Lower lobe of right lung (tissue), 2 donors: Measurements from ENCODE around the gene ZC3H10. TPM values are rescaled to one million over a fixed set of nuclear protein-coding genes. Genes with fewer than 3 reads are reported as not detected.
A peak's percentile ranks its signal among the peaks of the same experiment; 100 is the strongest.

Experiments used
- ATAC-seq, 2 donors: fragments of 200-7000 bp; cut with Tn5 transposase; one replicate each; pipeline ENCODE4 v1.9.1; 2020 to 2022; ENCODE audit warnings: mild to moderate bottlenecking in 2 of 2, moderate library complexity in 2 of 2
- DNase-seq: peaks from one replicate; pipeline ENCODE4 v3.0.0-alpha.2; 2020
- H3K27ac ChIP-seq: fragments of 200-600 bp; one replicate; pipeline ENCODE4 v1.8.0; 2022
- H3K27me3 ChIP-seq: fragments of 200-600 bp; one replicate; pipeline ENCODE4 v1.8.0; 2022; ENCODE audit warnings: low read depth
- H3K36me3 ChIP-seq: fragments of 200-600 bp; one replicate; pipeline ENCODE4 v1.8.0; 2022; ENCODE audit warnings: mild to moderate bottlenecking
- H3K4me1 ChIP-seq: fragments of 200-600 bp; one replicate; pipeline ENCODE4 v1.8.0; 2022
- H3K4me3 ChIP-seq: fragments of 200-600 bp; one replicate; pipeline ENCODE4 v1.8.0; 2022; ENCODE audit warnings: mild to moderate bottlenecking
- H3K9me3 ChIP-seq: fragments of 200-600 bp; one replicate; pipeline ENCODE4 v1.8.0; 2022
- intact Hi-C: fragments of 100-400 bp; cut with DNase I; formaldehyde crosslinking; loops from one replicate; pipeline ENCODE4 v1.11.0; 2022
- total RNA-seq: library from RNA; stranded (reverse); fragmentation: NEBNext Ultra II Directional; extraction: Animal tissue kit (Norgen Biotek cat#: 25700); gene quantifications from one replicate; pipeline ENCODE4 v1.2.1, GENCODE V29; 2021
- TF ChIP-seq, protein P1 (sequence below): fragments of 200-600 bp; IDR thresholded peaks from one replicate; pipeline ENCODE4 v1.8.0; 2022; ENCODE audit warnings: antibody characterized with exemption, mild to moderate bottlenecking
- donor health status: DM: no; HTN: yes; CAD: no; lungs with severe emphysema.

ZC3H10 gene
- total RNA-seq, 1 donor from 2014 or later, result 12.5 TPM

DNA sequence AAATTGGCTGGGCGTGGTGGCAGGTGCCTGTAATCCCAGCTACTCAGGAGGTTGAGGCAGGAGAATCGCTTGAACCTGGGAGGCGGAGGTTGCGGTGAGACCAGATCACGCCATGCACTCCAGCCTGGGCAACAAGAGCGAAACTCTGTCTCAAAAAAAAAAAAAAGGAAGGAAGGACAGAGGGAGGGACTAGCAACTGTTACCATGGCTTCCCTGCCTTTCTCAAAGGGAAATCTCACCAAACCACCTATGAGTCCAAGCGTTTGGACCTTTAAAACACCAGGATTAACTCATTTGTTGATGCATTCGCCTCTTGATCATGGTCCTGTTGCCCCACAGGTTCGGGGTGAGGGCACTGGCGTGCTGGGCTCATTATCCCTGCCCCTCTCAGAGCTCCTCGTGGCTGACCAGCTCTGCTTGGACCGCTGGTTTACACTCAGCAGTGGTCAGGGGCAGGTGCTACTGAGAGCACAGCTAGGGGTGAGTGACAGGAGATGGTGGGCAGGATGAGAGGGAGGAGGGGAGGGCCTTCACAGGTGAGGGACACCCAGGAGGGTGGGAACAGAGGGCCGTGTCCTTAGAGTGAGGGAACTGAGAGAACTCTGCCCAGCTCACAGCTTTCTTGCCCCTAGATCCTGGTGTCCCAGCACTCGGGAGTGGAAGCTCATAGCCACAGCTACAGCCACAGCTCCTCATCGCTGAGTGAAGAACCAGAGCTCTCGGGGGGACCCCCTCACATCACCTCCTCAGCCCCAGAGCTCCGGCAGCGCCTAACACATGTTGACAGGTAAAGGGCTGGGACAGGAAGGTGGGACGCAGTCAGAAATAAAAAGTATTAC lies 24.1 kb downstream of the ZC3H10 start:
- H3K4me3 ChIP-seq, result no peak overlapping the region
- intact Hi-C loops, result no loop called here
- H3K9me3 ChIP-seq, result no peaks in the 10 kb centered on the region
- TF ChIP-seq, protein P1, sequence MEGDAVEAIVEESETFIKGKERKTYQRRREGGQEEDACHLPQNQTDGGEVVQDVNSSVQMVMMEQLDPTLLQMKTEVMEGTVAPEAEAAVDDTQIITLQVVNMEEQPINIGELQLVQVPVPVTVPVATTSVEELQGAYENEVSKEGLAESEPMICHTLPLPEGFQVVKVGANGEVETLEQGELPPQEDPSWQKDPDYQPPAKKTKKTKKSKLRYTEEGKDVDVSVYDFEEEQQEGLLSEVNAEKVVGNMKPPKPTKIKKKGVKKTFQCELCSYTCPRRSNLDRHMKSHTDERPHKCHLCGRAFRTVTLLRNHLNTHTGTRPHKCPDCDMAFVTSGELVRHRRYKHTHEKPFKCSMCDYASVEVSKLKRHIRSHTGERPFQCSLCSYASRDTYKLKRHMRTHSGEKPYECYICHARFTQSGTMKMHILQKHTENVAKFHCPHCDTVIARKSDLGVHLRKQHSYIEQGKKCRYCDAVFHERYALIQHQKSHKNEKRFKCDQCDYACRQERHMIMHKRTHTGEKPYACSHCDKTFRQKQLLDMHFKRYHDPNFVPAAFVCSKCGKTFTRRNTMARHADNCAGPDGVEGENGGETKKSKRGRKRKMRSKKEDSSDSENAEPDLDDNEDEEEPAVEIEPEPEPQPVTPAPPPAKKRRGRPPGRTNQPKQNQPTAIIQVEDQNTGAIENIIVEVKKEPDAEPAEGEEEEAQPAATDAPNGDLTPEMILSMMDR, result no peak
- H3K4me1 ChIP-seq, result peaks cover 32% of the 10 kb centered on the region
- peaks cover 82% of the 10 kb centered on the region for H3K36me3 ChIP-seq
- no peaks in the 10 kb centered on the region for H3K27me3 ChIP-seq
- DNase-seq (peak; percentile 38), ATAC-seq (peak in 1 of 2 donors; percentile 21)
- H3K27ac ChIP-seq, result no peak overlapping the region

DNA sequence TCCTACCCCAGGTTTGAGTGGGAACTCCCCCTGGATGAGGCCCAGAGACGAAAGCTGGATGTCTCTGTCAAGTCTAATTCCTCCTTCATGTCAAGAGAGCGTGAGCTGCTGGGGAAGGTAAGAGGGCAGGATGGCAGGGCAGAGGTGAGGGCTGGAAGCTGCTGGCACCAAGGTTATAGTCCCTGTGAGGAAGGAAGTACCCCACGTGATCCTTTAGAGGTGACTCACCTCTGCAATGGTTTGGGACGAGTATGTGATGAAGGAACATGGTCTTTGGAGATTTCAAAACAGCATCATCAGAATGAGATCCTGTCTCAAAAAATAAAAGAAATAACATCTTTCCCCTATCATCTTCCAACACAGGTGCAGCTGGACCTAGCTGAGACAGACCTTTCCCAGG lies 25.2 kb downstream of the ZC3H10 start:
- Histone ChIP-seq H3K27ac (peak overlapping the region; percentile 73), H3K4me3 (no peak overlapping the region), H3K9me3 (no peaks in the 10 kb centered on the region), H3K27me3 (no peaks in the 10 kb centered on the region), H3K36me3 (peaks cover 71% of the 10 kb centered on the region), H3K4me1 (peaks cover 37% of the 10 kb centered on the region)
- no peak for DNase-seq
- ATAC-seq, result no peak
- intact Hi-C loops, result no loop called here
- TF ChIP-seq, protein P1, result no peak

DNA sequence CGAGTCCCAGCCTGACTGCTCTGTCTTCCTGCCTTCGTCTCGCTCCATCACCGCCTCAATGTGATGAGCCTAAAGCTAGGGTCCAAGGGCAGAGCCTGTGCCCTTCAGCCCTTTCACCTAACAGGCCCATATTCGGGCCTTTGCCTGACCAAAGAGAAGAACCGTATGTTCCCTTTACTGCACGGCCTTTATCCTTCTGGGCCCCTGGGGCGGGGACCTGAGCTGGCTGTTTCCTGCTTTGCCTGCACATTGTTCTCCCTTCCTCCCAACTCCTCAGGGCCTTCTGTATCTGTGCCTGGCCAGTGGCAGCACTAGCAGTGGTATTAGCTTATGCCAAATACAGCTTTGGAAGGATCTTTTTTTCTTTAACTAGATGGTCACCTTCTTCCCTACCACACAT lies 25.8 kb downstream of the ZC3H10 start:
- H3K27ac ChIP-seq, result peak overlapping the region; percentile 73
- H3K9me3 ChIP-seq, result no peaks in the 10 kb centered on the region
- ATAC-seq (peak; percentile 42 to 55), DNase-seq (peak; percentile 41)
- no peaks in the 10 kb centered on the region for H3K27me3 ChIP-seq
- TF ChIP-seq, protein P1, result no peak
- peaks cover 37% of the 10 kb centered on the region for H3K4me1 ChIP-seq
- no peak overlapping the region for H3K4me3 ChIP-seq
- H3K36me3 ChIP-seq, result peaks cover 65% of the 10 kb centered on the region
- intact Hi-C loops, result no loop called here

DNA sequence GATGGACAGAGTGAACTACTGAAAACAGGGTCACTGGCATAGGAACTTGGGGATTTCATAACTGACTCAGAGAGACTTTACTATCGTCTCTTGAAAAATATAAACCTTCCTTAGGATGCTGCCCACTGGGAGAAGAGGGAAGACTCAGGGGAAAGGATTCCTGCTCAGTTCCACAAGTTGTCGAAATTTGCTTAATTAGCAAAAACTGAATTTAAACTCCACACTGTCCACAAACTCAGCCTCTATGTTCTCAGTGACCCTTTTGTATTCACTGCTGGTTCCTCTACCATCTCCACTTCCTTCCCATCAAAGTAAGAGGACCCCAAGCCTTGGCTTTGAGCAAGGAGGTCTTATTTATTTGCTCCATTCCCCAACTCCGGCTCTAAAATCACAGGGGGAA lies 27.2 kb downstream of the ZC3H10 start:
- TF ChIP-seq, protein P1, result no peak
- ATAC-seq (no peak), DNase-seq (no peak)
- Histone ChIP-seq H3K9me3 (no peaks in the 10 kb centered on the region), H3K4me3 (no peak overlapping the region), H3K36me3 (peaks cover 51% of the 10 kb centered on the region), H3K27ac (peak overlapping the region; percentile 73), H3K27me3 (no peaks in the 10 kb centered on the region), H3K4me1 (peaks cover 37% of the 10 kb centered on the region)
- intact Hi-C loops, result no loop called here

DNA sequence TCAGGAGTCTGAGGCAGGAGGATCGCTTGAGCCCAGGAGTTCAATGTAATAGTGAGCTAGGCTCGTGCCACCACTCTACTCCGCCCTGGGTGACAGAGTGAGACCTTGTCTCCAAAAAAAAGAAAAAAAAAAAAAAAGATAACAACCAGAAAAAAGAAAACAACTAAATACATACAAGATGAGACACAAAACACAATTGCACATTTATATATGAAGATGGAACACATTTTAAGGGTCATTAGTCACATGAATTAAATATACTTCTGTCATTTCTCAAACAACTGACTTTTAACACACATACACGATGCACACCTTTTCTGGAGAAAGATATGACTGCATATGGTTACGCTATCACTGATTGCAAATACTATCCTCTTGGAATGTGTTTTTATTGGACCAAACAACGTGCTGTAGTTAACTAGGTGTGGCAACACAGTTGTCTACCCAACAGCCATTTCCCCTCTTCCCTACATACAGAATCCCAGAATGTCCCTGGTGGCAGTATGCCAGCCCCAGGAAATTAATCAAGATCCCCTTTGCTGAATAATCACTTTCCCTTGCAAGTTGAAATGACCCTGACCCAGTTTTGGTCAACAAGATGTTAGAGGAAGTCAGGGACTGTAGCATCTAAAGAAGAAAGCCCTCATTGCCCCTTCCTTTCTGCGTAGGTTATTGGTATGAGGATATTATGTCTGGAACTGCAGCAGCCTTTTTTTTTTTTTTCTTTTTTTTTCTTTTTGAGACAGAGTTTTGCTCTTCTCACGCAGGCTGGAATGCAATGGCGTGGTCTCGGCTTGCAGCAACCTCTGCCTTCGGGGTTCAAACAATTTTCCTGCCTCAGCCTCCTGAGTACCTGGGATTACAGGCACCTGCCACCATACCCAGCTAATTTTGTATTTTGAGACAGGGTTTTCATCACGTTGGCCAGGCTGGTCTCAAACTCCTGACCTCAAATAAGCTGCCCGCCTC lies 28.7 kb downstream of the ZC3H10 start:
- no peaks in the 10 kb centered on the region for H3K9me3 ChIP-seq
- H3K27ac ChIP-seq, result no peak overlapping the region
- intact Hi-C loops, result no loop called here
- peaks cover 49% of the 10 kb centered on the region for H3K4me1 ChIP-seq
- H3K4me3 ChIP-seq, result no peak overlapping the region
- no peaks in the 10 kb centered on the region for H3K27me3 ChIP-seq
- ATAC-seq (no peak), DNase-seq (peak; percentile 22)
- TF ChIP-seq, protein P1, result no peak
- H3K36me3 ChIP-seq, result peaks cover 37% of the 10 kb centered on the region
